NCI-H2227 treated with DMSO at 0.1 percent for 48 hours (cell line): Measurements from ENCODE around the gene BARX1.
"Not testable (repeated sequence)": the region's sequence is repeated elsewhere in the genome, so short reads cannot be mapped to it uniquely, and the experiment has no call there.

Experiments
- DNase-seq: peaks from one replicate; lab custom pipeline; 2025; lab: John Stamatoyannopoulos, UW

The BARX1 gene

GRCh38 chr9:93955111-93955980 lies at the start of gene BARX1:
TSS of gene BARX1 (minus strand) at chr9:93955355. CDS start at chr9:93955146, 209 bp downstream.
- DNase-seq = peak; percentile 52

- peak; percentile 37 for DNase-seq
Measured at GRCh38 chr9:94002316-94003140, 47.4 kb upstream of the BARX1 start.

GRCh38 chr9:93996863-93997262 lies 41.7 kb upstream of the BARX1 start:
- no peak for DNase-seq

GRCh38 chr9:93996367-93996766 lies 41.2 kb upstream of the BARX1 start:
- no peak for DNase-seq

GRCh38 chr9:93994545-93994944 lies 39.4 kb upstream of the BARX1 start:
- DNase-seq = no peak

GRCh38 chr9:93994132-93994531 lies 39.0 kb upstream of the BARX1 start:
- DNase-seq = no peak

GRCh38 chr9:93992830-93993229 lies 37.7 kb upstream of the BARX1 start:
- DNase-seq = no peak

GRCh38 chr9:93990448-93990847 lies 35.3 kb upstream of the BARX1 start:
- DNase-seq = no peak

- DNase-seq = no peak
Measured at GRCh38 chr9:93988056-93988455, 32.9 kb upstream of the BARX1 start.

GRCh38 chr9:93984860-93985259 lies 29.7 kb upstream of the BARX1 start:
- DNase-seq = no peak

- DNase-seq = no peak
Measured at GRCh38 chr9:93983875-93984274, 28.7 kb upstream of the BARX1 start.

- DNase-seq = no peak
Measured at GRCh38 chr9:93979721-93980120, 24.6 kb upstream of the BARX1 start.

GRCh38 chr9:93978551-93978950 lies 23.4 kb upstream of the BARX1 start:
- DNase-seq = no peak

GRCh38 chr9:93976973-93977372 lies 21.8 kb upstream of the BARX1 start:
- no peak for DNase-seq

- no peak for DNase-seq
Measured at GRCh38 chr9:93976081-93976480, 20.9 kb upstream of the BARX1 start.

GRCh38 chr9:93975262-93975661 lies 20.1 kb upstream of the BARX1 start:
- DNase-seq = no peak

GRCh38 chr9:93974151-93974550 lies 19.0 kb upstream of the BARX1 start:
- DNase-seq = no peak

GRCh38 chr9:93972655-93973054 lies 17.5 kb upstream of the BARX1 start:
- DNase-seq = not testable (repeated sequence)

- DNase-seq = no peak
Measured at GRCh38 chr9:93969328-93969661, 14.1 kb upstream of the BARX1 start.

- DNase-seq = no peak
Measured at GRCh38 chr9:93968451-93969327, 13.5 kb upstream of the BARX1 start.

GRCh38 chr9:93967020-93967803 lies 12.1 kb upstream of the BARX1 start:
- DNase-seq = no peak
